ENCODE measurements around the gene MICALL2. TPM values are rescaled to one million over a fixed set of nuclear protein-coding genes. Genes with fewer than 3 reads are reported as not detected.
"Not testable (repeated sequence)": the region's sequence is repeated elsewhere in the genome, so short reads cannot be mapped to it uniquely, and the experiment has no call there.

The MICALL2 gene
- total RNA-seq, 1 donor from 2014 or later = 8.3 TPM

- Histone ChIP-seq H3K27ac (replicated peaks) (peak overlapping the region; percentile 27), H3K4me1 (peaks cover 10% of the 10 kb centered on the region), H3K4me3 (no peak overlapping the region), H3K27me3 (ENCODE audit: low read depth) (no peaks in the 10 kb centered on the region), H3K9me3 (replicated peaks) (no peaks in the 10 kb centered on the region), H3K36me3 (peaks cover 3% of the 10 kb centered on the region)
- DNase-seq = no peak
- intact Hi-C loops (cut with micrococcal nuclease) = no loop called here
- TF ChIP-seq CTCF (IDR thresholded peaks at IDR 0.05; ENCODE audit: borderline replicate concordance) = no peak
Measured at GRCh38 chr7:1447551-1448244, 11.6 kb downstream of the MICALL2 start.

GRCh38 chr7:1447112-1447511, 12.2 kb downstream of the MICALL2 start:
- intact Hi-C loops (cut with micrococcal nuclease) = no loop called here
- H3K27me3 ChIP-seq (ENCODE audit: low read depth) = no peaks in the 10 kb centered on the region
- H3K4me3 ChIP-seq = no peak overlapping the region
- TF ChIP-seq CTCF (IDR thresholded peaks at IDR 0.05; ENCODE audit: borderline replicate concordance) = no peak
- H3K27ac ChIP-seq (replicated peaks) = no peak overlapping the region
- no peak for DNase-seq
- H3K4me1 ChIP-seq = peaks cover 6% of the 10 kb centered on the region
- H3K9me3 ChIP-seq (replicated peaks) = no peaks in the 10 kb centered on the region
- H3K36me3 ChIP-seq = peaks cover 4% of the 10 kb centered on the region

- Histone ChIP-seq H3K9me3 (replicated peaks) (no peaks in the 10 kb centered on the region), H3K27me3 (ENCODE audit: low read depth) (no peaks in the 10 kb centered on the region), H3K4me1 (peaks cover 6% of the 10 kb centered on the region), H3K27ac (replicated peaks) (no peak overlapping the region), H3K36me3 (peaks cover 9% of the 10 kb centered on the region), H3K4me3 (no peak overlapping the region)
- no peak for TF ChIP-seq CTCF (IDR thresholded peaks at IDR 0.05; ENCODE audit: borderline replicate concordance)
- no peak for DNase-seq
- intact Hi-C loops (cut with micrococcal nuclease) = no loop called here
Measured at GRCh38 chr7:1446620-1447032, 12.6 kb downstream of the MICALL2 start.

GRCh38 chr7:1446026-1446425, 13.2 kb downstream of the MICALL2 start:
- H3K36me3 ChIP-seq; DNase-seq; H3K27me3 ChIP-seq (ENCODE audit: low read depth); H3K27ac ChIP-seq (replicated peaks); intact Hi-C loops (cut with micrococcal nuclease); H3K4me1 ChIP-seq; H3K4me3 ChIP-seq; H3K9me3 ChIP-seq (replicated peaks): not testable (repeated sequence)

- TF ChIP-seq CTCF (IDR thresholded peaks at IDR 0.05; ENCODE audit: borderline replicate concordance) = no peak
- intact Hi-C loops (cut with micrococcal nuclease) = no loop called here
Measured at GRCh38 chr7:1445341-1445740, 13.9 kb downstream of the MICALL2 start.

GRCh38 chr7:1444925-1445322, 14.3 kb downstream of the MICALL2 start:
- Histone ChIP-seq H3K27me3 (ENCODE audit: low read depth) (no peaks in the 10 kb centered on the region), H3K4me3 (no peak overlapping the region), H3K36me3 (peaks cover 19% of the 10 kb centered on the region), H3K27ac (replicated peaks) (no peak overlapping the region), H3K9me3 (replicated peaks) (no peaks in the 10 kb centered on the region), H3K4me1 (peaks cover 1% of the 10 kb centered on the region)
- TF ChIP-seq CTCF (IDR thresholded peaks at IDR 0.05; ENCODE audit: borderline replicate concordance) = no peak
- DNase-seq = no peak
- intact Hi-C loops (cut with micrococcal nuclease) = no loop called here

More at GRCh38 chr7:1445341-1445740, 13.9 kb downstream of the MICALL2 start:
- Histone ChIP-seq H3K4me3 (no peak overlapping the region), H3K4me1 (peaks cover 5% of the 10 kb centered on the region), H3K27ac (replicated peaks) (no peak overlapping the region), H3K27me3 (ENCODE audit: low read depth) (no peaks in the 10 kb centered on the region), H3K9me3 (replicated peaks) (no peaks in the 10 kb centered on the region), H3K36me3 (peaks cover 15% of the 10 kb centered on the region)
- no peak for DNase-seq
